Measurements from ENCODE around the gene TWIST2.

GRCh38 chr2:238861013-238861730 lies 13.3 kb downstream of the TWIST2 start:
- TF ChIP-seq NR2C2 (IDR thresholded peaks at IDR 0.05; ENCODE audit: borderline replicate concordance, control insufficient read depth, insufficient read length, low read depth) (no peak), GABPA (IDR thresholded peaks at IDR 0.05; ENCODE audit: low read depth) (no peak), POLR2AphosphoS5 (IDR thresholded peaks at IDR 0.05; ENCODE audit: low read length) (no peak), EP300 (IDR thresholded peaks at IDR 0.05; ENCODE audit: borderline replicate concordance in 1 of 2, control insufficient read depth in 1 of 2, low read depth in 2 of 2, low read length in 2 of 2) (no peak), CREB1 (IDR thresholded peaks at IDR 0.05; ENCODE audit: low read depth) (no peak), SP1 (IDR thresholded peaks at IDR 0.05; ENCODE audit: low read depth, low read length) (no peak), MAX (IDR thresholded peaks at IDR 0.05; ENCODE audit: low read depth, low read length) (no peak), POLR2A (IDR thresholded peaks at IDR 0.05; ENCODE audit: low read depth, low read length) (no peak), CTCF (IDR thresholded peaks at IDR 0.05 in 2 of 3, conservative IDR thresholded peaks at IDR 0.05 in 1 of 3; ENCODE audit: control insufficient read depth in 2 of 3, extremely low read depth in 1 of 3, insufficient read depth in 1 of 3, low read depth in 3 of 3, low read length in 3 of 3) (no peak), STAT3 (IDR thresholded peaks at IDR 0.05; ENCODE audit: low read depth, low read length) (no peak), ZNF274 (IDR thresholded peaks at IDR 0.05; ENCODE audit: insufficient read depth, insufficient read length) (no peak), HCFC1 (IDR thresholded peaks at IDR 0.05; ENCODE audit: low read length) (no peak)
